ENCODE measurements around the gene USP14.

Gene USP14

DNA sequence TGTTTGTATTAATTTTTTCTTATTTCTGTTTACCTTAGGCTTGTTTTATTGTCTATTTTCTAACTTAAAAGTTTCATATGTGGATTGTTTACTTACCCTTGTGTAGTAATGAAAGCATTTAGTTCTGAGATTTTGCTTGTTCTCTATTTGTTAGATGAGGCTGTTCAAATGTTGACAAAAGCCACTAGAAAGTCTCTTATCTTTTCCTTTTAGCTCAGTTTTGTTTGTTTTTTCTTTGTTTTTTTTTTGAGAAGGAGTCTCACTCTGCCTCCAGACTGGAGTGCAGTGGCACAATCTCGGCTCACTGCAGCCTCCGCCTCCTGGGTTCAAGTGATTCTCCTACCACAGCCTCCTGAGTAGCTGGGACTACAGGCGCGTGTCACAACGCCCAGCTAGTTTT lies 30.9 kb downstream of the USP14 start:
- Histone ChIP-seq H4K8ac (ENCODE audit: low read depth, low read length) (no peak overlapping the region), H2BK120ac (ENCODE audit: insufficient read depth, low read length, poor library complexity) (no peak overlapping the region), H3K27me3 (ENCODE audit: insufficient read depth, low read length) (no peaks in the 10 kb centered on the region), H3K9ac (ENCODE audit: low read length) (no peak overlapping the region), H3K79me2 (ENCODE audit: control insufficient read depth, insufficient read depth, low read length, poor library complexity) (peaks cover 1% of the 10 kb centered on the region), H3K9me3 (ENCODE audit: insufficient read depth, low read depth, low read length) (no peaks in the 10 kb centered on the region), H2BK12ac (ENCODE audit: low read length) (no peak overlapping the region), H3K23ac (ENCODE audit: low read length) (no peak overlapping the region), H2AFZ (ENCODE audit: insufficient read depth, low read length, poor library complexity) (no peak overlapping the region), H4K91ac (ENCODE audit: low read depth, low read length) (no peak overlapping the region), H3K27ac (ENCODE audit: low read depth, low read length) (no peak overlapping the region), H3K36me3 (ENCODE audit: control insufficient read depth in 1 of 2, insufficient read depth in 2 of 2, low read length in 2 of 2) (peaks cover 10 to 11% of the 10 kb centered on the region in 2 experiments), H3K4me1 (ENCODE audit: control insufficient read depth in 1 of 2, insufficient read depth in 2 of 2, low read length in 2 of 2) (no peaks in the 10 kb centered on the region), H3K4me3 (ENCODE audit: low read depth, low read length) (no peak overlapping the region), H3K4ac (ENCODE audit: low read depth, low read length) (no peak overlapping the region), H3K79me1 (ENCODE audit: low read length) (no peaks in the 10 kb centered on the region), H2AK5ac (ENCODE audit: low read length) (no peak overlapping the region), H3K4me2 (ENCODE audit: low read length) (no peak overlapping the region), H4K12ac (ENCODE audit: low read depth, low read length) (no peak overlapping the region), H2BK5ac (ENCODE audit: low read depth, low read length, poor library complexity) (no peak overlapping the region), H3K14ac (ENCODE audit: low read length) (no peak overlapping the region), H3K18ac (ENCODE audit: low read length) (no peak overlapping the region)
- WGBS (ENCODE audit: extremely low coverage, insufficient coverage, insufficient read length): no CpG with 5 or more reads among the region's 5 CpGs
- DNase-seq: no peak

DNA sequence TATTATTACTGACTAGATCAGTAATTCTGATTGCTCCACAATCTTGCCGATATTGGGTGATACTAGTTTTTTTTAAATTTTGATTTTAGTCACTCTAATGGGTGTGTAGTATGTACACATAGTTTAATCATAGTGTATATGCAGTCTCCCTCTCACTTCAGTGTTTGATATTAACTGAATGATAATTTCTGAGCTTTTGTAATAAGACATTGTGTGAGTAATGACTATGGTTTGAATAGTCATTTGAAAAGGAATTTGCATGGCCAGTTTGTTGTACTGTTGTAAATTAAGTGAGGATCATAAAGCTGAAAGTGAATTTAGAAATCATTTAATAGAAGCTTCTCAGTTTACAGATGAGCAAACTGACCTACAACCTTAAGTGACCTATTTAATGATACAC lies 33.4 kb downstream of the USP14 start:
- Histone ChIP-seq H3K4me2 (ENCODE audit: low read length) (no peak overlapping the region), H3K9ac (ENCODE audit: low read length) (no peak overlapping the region), H2AFZ (ENCODE audit: insufficient read depth, low read length, poor library complexity) (no peak overlapping the region), H3K79me2 (ENCODE audit: control insufficient read depth, insufficient read depth, low read length, poor library complexity) (no peaks in the 10 kb centered on the region), H3K27ac (ENCODE audit: low read depth, low read length) (no peak overlapping the region), H3K27me3 (ENCODE audit: insufficient read depth, low read length) (no peaks in the 10 kb centered on the region), H3K36me3 (ENCODE audit: control insufficient read depth in 1 of 2, insufficient read depth in 2 of 2, low read length in 2 of 2) (peaks cover under 1 to 3% of the 10 kb centered on the region in 2 experiments), H3K4me3 (ENCODE audit: low read depth, low read length) (no peak overlapping the region), H3K4ac (ENCODE audit: low read depth, low read length) (no peak overlapping the region), H3K9me3 (ENCODE audit: insufficient read depth, low read depth, low read length) (no peaks in the 10 kb centered on the region), H2BK5ac (ENCODE audit: low read depth, low read length, poor library complexity) (no peak overlapping the region), H4K12ac (ENCODE audit: low read depth, low read length) (no peak overlapping the region), H2BK12ac (ENCODE audit: low read length) (no peak overlapping the region), H2AK5ac (ENCODE audit: low read length) (no peak overlapping the region), H3K18ac (ENCODE audit: low read length) (no peak overlapping the region), H4K8ac (ENCODE audit: low read depth, low read length) (no peak overlapping the region), H2BK120ac (ENCODE audit: insufficient read depth, low read length, poor library complexity) (no peak overlapping the region), H3K14ac (ENCODE audit: low read length) (no peak overlapping the region), H4K91ac (ENCODE audit: low read depth, low read length) (no peak overlapping the region), H3K23ac (ENCODE audit: low read length) (no peak overlapping the region), H3K79me1 (ENCODE audit: low read length) (no peaks in the 10 kb centered on the region), H3K4me1 (ENCODE audit: control insufficient read depth in 1 of 2, insufficient read depth in 2 of 2, low read length in 2 of 2) (no peaks in the 10 kb centered on the region)
- WGBS (ENCODE audit: extremely low coverage, insufficient coverage, insufficient read length): no CpG with 5 or more reads among the region's 1 CpG
- DNase-seq: no peak

DNA sequence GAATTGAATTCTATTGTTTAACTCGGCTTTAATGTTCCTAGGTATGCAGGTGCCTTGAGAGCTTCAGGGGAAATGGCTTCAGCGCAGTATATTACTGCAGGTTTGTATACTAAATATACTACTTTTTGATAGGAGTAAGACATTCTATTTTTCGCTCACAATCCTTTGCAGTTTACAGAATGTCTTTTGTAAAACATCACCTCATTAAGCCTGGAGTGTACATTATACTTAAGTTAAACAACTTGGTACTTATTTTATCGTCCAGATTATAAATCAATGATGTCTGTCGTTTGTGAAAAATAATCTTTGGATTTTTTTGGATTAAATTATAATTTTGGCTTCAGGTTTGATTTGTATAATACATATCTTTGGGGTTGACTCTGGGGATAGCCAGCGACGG lies 34.4 kb downstream of the USP14 start:
- no peaks in the 10 kb centered on the region for H3K9me3 ChIP-seq (ENCODE audit: insufficient read depth, low read depth, low read length)

DNA sequence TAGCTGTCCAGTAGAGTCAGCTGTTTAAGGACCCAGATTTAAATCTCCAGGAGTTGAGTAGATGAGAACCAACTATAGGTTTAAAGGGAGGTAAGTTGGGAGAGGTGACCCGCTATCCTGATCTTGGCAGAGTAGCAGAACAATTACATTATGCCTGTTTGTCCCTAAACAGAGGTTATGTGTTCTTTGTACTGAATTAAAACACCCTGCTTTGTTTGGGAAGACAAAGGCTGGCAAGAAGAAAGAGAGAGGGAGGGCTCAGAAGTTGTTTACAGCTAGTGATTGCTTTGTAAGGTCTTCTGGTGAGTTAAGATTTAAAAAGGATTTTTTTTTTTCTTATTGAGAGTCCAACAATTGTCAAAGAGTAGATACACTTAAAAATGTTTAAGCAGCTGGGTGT lies 37.3 kb downstream of the USP14 start:
- WGBS (ENCODE audit: extremely low coverage, insufficient coverage, insufficient read length): no CpG with 5 or more reads among the region's 1 CpG

More for the DNA sequence above, 34.4 kb downstream of the USP14 start:
- H4K8ac ChIP-seq (ENCODE audit: low read depth, low read length): no peak overlapping the region
- no peak overlapping the region for H3K27ac ChIP-seq (ENCODE audit: low read depth, low read length)
- H3K4me2 ChIP-seq (ENCODE audit: low read length): no peak overlapping the region
- H4K12ac ChIP-seq (ENCODE audit: low read depth, low read length): no peak overlapping the region
- H4K91ac ChIP-seq (ENCODE audit: low read depth, low read length): no peak overlapping the region
- H2BK120ac ChIP-seq (ENCODE audit: insufficient read depth, low read length, poor library complexity): no peak overlapping the region
- no peak overlapping the region for H3K18ac ChIP-seq (ENCODE audit: low read length)
- H3K79me2 ChIP-seq (ENCODE audit: control insufficient read depth, insufficient read depth, low read length, poor library complexity): no peaks in the 10 kb centered on the region
- 100% methylated on average over 1 of the region's 7 CpGs for WGBS (ENCODE audit: extremely low coverage, insufficient coverage, insufficient read length)
- no peak overlapping the region for H2BK5ac ChIP-seq (ENCODE audit: low read depth, low read length, poor library complexity)
- H2AFZ ChIP-seq (ENCODE audit: insufficient read depth, low read length, poor library complexity): no peak overlapping the region
- no peaks in the 10 kb centered on the region for H3K79me1 ChIP-seq (ENCODE audit: low read length)
- H3K4ac ChIP-seq (ENCODE audit: low read depth, low read length): no peak overlapping the region
- H3K9ac ChIP-seq (ENCODE audit: low read length): no peak overlapping the region
- no peak overlapping the region for H2BK12ac ChIP-seq (ENCODE audit: low read length)
- H3K27me3 ChIP-seq (ENCODE audit: insufficient read depth, low read length): no peaks in the 10 kb centered on the region
- no peak overlapping the region for H3K4me3 ChIP-seq (ENCODE audit: low read depth, low read length)
- DNase-seq: no peak
- no peaks in the 10 kb centered on the region for H3K4me1 ChIP-seq (ENCODE audit: control insufficient read depth in 1 of 2, insufficient read depth in 2 of 2, low read length in 2 of 2)
- H2AK5ac ChIP-seq (ENCODE audit: low read length): no peak overlapping the region
- no peak overlapping the region for H3K23ac ChIP-seq (ENCODE audit: low read length)
- H3K36me3 ChIP-seq (ENCODE audit: control insufficient read depth in 1 of 2, insufficient read depth in 2 of 2, low read length in 2 of 2): peaks cover 5% of the 10 kb centered on the region in 2 experiments
- H3K14ac ChIP-seq (ENCODE audit: low read length): no peak overlapping the region

More for the DNA sequence above, 37.3 kb downstream of the USP14 start:
- Histone ChIP-seq H2BK5ac (ENCODE audit: low read depth, low read length, poor library complexity) (no peak overlapping the region), H4K8ac (ENCODE audit: low read depth, low read length) (no peak overlapping the region), H3K18ac (ENCODE audit: low read length) (no peak overlapping the region), H3K36me3 (ENCODE audit: control insufficient read depth in 1 of 2, insufficient read depth in 2 of 2, low read length in 2 of 2) (peaks cover 7 to 13% of the 10 kb centered on the region in 2 experiments), H3K79me1 (ENCODE audit: low read length) (no peaks in the 10 kb centered on the region), H3K9ac (ENCODE audit: low read length) (no peak overlapping the region), H3K9me3 (ENCODE audit: insufficient read depth, low read depth, low read length) (no peaks in the 10 kb centered on the region), H3K27me3 (ENCODE audit: insufficient read depth, low read length) (no peaks in the 10 kb centered on the region), H3K79me2 (ENCODE audit: control insufficient read depth, insufficient read depth, low read length, poor library complexity) (no peaks in the 10 kb centered on the region), H3K4ac (ENCODE audit: low read depth, low read length) (no peak overlapping the region), H3K27ac (ENCODE audit: low read depth, low read length) (no peak overlapping the region), H3K4me1 (ENCODE audit: control insufficient read depth in 1 of 2, insufficient read depth in 2 of 2, low read length in 2 of 2) (no peaks in the 10 kb centered on the region), H4K12ac (ENCODE audit: low read depth, low read length) (no peak overlapping the region), H4K91ac (ENCODE audit: low read depth, low read length) (no peak overlapping the region), H3K4me3 (ENCODE audit: low read depth, low read length) (no peak overlapping the region), H3K14ac (ENCODE audit: low read length) (no peak overlapping the region), H2AFZ (ENCODE audit: insufficient read depth, low read length, poor library complexity) (no peak overlapping the region), H3K23ac (ENCODE audit: low read length) (no peak overlapping the region), H2AK5ac (ENCODE audit: low read length) (no peak overlapping the region), H3K4me2 (ENCODE audit: low read length) (no peak overlapping the region), H2BK12ac (ENCODE audit: low read length) (no peak overlapping the region), H2BK120ac (ENCODE audit: insufficient read depth, low read length, poor library complexity) (no peak overlapping the region)
- no peak for DNase-seq

Measured in trophoblast cell (in vitro differentiated cells and primary cell).